HG03575 (cell line): ENCODE results near the gene PCCA.
"Not testable (repeated sequence)": the region's sequence is repeated elsewhere in the genome, so short reads cannot be mapped to it uniquely, and the experiment has no call there.

Source experiments
- ATAC-seq: cut with Tn5 transposase; IDR thresholded peaks from one replicate; pipeline ENCODE4 v1.9.1; 2021; ENCODE audit not compliant: unreplicated experiment, insufficient number of reproducible peaks, low FRiP score; ENCODE audit errors: extremely low read depth

The PCCA gene

DNA sequence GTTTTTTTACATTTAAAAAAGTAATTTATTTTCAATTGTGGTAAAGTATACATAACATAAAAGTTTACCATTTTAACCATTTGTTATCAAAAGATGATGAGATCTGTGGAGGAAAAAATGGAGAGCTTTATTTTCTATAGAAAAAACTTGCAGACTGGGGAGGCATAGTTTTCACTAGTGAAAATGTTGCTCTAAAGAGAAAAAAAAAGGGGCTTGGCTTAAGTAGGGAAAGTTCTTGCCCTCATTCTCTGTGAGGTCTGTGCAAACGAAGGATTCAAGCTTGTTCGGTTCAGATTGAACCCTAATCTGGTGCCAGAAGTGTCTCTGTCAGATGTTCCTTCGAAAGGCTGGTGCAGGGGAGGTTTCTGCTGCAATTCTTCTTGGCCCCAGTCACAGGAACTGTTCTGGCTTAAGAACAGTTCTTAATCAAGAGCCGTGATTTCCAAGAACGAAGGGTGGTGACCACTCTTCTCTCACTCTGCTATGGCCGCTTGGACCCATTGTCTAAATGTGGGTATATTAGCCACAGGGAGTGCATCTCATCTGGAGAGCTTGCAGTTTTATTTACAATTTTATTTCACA lies 42.1 kb downstream of the PCCA start:
- ATAC-seq = no peak

DNA sequence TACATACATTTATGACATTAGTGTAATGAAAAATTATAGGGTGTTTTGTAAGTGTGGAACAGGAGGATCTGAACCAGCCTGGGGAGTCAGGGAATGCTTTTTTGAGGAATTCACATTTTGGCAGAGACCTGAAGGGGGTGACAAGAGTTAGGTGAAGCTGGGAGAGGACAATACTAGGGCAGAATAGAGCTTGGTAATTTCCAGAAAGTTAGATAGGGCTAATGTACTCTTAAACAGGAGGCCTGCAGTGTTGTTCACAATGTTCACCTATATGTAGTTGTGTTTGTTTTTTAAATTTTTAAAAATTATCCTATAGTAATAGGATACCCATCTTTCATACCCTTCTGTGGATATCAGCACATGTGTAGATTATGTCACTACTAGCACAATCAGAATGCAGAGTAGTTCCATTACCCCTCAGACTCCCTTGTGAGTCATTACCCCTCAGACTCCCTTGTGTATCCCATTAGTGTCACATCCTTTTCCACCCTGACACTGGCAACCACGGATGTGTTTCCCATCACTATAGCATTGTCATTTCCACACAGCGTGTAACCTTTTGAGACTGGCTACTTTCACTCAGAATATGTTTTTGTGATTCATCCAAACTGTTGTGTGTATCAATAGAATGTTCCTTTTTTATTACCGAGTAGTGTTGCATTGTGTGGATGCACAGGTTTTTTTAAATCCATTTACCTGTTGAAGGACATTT lies 43.1 kb downstream of the PCCA start:
- no peak for ATAC-seq

DNA sequence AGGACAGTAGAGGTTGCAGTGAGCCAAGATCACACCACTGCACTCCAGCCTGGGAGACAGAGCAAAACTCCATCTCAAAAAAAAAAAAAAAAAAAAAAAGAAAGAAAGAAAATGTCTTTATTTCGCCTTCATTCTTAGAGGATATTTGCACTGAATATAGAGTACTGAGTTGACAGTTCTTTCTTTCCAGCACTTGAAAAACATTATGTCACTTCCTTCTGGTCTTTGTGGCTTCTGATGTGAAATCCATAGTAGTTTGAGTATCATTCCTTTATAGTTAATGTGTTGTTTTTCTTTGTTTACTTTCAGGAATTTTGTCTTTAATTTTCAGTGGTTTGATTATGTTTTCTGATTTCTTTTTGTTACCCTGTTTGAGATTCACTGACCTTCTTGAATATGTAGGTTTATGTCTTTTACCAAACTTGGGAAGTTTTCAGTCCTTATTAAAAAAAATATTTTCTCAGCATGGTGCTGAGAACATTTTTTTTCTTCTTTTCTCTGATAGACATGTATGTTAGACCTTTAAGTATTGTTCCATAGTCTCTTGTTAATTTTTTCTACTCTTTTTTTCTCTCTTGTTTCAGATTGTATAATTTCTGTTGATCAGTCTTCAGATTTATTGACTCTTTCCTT lies 50.1 kb downstream of the PCCA start:
- no peak for ATAC-seq

GRCh38 chr13:100139817-100140216 lies 50.9 kb downstream of the PCCA start:
- no peak for ATAC-seq

GRCh38 chr13:100140441-100140840 lies 51.5 kb downstream of the PCCA start:
- ATAC-seq = no peak

- ATAC-seq = not testable (repeated sequence)
Observed at GRCh38 chr13:100141461-100141961, 52.6 kb downstream of the PCCA start.

- ATAC-seq = no peak
Observed at GRCh38 chr13:100146534-100146933, 57.6 kb downstream of the PCCA start.

- ATAC-seq = no peak
Observed at GRCh38 chr13:100147825-100148224, 58.9 kb downstream of the PCCA start.

DNA sequence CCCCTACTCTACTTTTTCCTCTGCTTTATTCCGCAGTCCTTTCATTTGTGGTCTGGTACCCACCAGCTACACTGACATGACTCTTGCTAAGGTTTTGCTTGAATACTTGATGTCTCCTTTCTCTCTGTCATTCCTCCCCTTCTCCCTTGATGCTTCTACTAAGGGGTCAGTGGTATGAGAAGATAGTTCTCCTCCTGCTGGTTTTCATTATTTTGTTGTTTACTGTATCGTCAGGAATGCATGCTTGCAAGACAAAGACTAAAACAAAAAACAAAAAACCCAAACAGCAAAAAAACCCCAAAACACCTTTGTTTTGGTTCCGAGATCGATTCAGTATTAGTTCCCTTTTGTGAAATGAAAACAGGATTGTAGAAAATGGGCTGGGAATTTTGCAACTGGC lies 59.5 kb downstream of the PCCA start:
- ATAC-seq = no peak

GRCh38 chr13:100149389-100149788 lies 60.5 kb downstream of the PCCA start:
- no peak for ATAC-seq

DNA sequence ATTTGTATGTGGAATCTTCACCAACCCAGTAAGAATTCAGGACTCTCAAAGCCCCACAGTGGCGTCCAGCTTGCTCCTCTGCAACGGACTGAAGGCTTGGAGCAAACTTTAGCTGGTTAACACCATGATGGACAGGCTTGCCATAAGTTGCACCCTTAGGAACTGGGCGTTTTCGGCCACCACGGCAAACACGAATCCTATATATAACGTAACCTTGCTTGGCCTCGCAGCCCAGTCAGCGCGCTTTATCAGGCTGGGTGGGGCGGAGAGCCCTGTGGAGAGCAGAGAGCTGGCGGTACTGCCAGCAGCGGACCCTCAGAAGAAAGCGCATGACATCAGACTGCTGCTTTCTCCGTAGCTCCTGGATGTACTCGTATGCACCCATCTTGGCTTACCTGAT lies 61.8 kb downstream of the PCCA start:
- ATAC-seq = not testable (repeated sequence)

DNA sequence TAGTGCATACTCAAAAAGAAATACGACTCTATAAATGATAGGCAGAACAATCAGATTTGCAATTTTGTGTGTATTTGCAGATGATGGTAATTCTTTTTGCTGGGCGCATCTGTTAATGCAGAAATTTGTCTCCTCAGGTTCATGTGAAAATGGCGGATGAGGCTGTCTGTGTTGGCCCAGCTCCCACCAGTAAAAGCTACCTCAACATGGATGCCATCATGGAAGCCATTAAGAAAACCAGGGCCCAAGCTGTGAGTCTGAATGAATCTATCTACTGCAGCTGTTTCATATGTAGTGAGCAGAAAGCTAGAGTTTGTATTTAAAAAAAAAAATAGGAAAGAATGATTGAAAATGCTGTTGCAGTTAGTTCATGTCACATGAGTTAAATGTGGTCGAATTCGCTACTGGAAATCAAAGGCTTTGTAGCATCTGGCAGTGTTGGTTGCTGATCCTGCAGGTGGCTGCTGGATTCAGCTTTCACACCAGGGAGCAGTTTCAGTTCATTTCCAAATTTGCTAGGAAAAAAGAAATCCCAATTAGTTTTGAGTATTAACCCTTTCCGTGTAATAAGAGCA lies 66.0 kb downstream of the PCCA start:
- ATAC-seq = no peak

DNA sequence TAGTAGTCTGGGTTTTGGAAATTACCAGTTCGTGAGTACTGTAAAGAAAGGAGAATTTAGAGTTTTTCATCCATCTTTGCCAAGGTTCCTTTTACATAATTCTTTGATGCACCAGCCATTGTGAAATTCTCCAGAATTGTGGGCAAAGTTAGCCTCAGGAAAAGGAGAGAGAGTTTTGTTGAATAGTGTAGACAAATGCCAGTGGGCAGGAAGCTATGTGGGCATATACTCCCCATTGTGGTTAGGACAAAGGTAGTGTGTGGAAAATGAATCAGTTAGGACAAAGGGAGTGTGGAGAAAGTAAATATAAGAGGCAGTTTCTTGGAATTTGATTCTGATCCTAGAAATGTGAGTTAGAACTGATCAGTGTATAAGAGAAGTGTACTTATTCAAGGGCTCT lies 67.9 kb downstream of the PCCA start:
- no peak for ATAC-seq

- no peak for ATAC-seq
Observed at GRCh38 chr13:100158569-100158968, 69.7 kb downstream of the PCCA start.

GRCh38 chr13:100159584-100159983 lies 70.7 kb downstream of the PCCA start:
- ATAC-seq = no peak

GRCh38 chr13:100160450-100160849 lies 71.6 kb downstream of the PCCA start:
- ATAC-seq = no peak

GRCh38 chr13:100163375-100163774 lies 74.5 kb downstream of the PCCA start:
- ATAC-seq = no peak

DNA sequence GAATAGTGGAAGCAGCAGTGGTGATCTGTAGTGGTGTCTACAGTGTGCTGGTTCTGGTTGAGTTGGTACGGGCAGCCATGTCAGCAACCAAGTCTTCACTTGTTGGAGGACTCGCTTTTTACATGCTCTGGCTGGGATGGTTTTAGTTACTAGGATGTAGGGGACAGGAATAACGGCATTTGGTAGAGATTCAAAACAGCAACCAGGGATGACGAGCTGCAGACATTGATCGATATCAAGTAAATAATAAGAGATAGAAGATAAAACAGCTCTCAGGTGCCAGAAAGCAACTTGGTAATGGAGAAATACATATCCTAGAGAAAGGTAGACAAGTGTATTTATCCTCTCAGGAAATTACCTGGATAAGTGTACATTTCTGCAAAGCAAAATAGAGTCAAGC lies 84.3 kb downstream of the PCCA start:
- no peak for ATAC-seq

GRCh38 chr13:100174455-100174854 lies 85.6 kb downstream of the PCCA start:
- not testable (repeated sequence) for ATAC-seq
